ENCODE data around the gene KCNC4.
A peak's percentile ranks its signal among the peaks of the same experiment; 100 is the strongest.

Gene KCNC4

DNA sequence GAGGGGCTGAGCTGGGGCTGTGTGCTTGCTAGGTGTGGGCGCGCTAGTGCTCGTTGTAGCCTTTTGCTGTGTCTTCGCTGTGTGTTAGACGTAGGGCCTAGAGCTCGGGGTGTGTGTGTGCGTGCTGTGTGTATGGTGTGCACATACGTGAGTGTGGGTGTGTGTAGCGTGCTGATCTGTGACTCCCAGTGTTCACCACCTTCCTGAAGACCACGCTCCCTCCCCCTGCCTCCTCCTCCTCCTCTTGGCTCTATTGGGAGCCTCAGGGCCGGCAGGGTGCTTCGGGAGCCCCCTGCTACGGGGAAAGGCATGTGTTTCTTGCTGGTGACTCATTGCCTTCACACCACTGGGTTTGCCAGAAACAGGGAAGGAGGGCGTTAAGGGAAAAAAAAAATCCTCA, 9.4 kb upstream of the KCNC4 start:
- no peak for TF ChIP-seq CTBP1 (IDR thresholded peaks at IDR 0.05; ENCODE audit: borderline replicate concordance)
- no peak for TF ChIP-seq ELF4 (IDR thresholded peaks at IDR 0.05)
- no peak for TF ChIP-seq HDGF (IDR thresholded peaks at IDR 0.05; ENCODE audit: borderline replicate concordance)
- ChIA-PET POLR2A (interaction anchor here (0.9 kb wide), 1 partner anchor 139 kb away, joined by 4 read pairs; the partner anchor contains the start of gene RBM15), CTCF (interaction anchor here (1.0 to 13.6 kb wide), 4 partner anchors 24 to 295 kb away, joined by 3 to 382 read pairs (median 5); no protein-coding TSS in a partner anchor)
- DNase-seq (ENCODE audit: extremely low spot score), result no peak

DNA sequence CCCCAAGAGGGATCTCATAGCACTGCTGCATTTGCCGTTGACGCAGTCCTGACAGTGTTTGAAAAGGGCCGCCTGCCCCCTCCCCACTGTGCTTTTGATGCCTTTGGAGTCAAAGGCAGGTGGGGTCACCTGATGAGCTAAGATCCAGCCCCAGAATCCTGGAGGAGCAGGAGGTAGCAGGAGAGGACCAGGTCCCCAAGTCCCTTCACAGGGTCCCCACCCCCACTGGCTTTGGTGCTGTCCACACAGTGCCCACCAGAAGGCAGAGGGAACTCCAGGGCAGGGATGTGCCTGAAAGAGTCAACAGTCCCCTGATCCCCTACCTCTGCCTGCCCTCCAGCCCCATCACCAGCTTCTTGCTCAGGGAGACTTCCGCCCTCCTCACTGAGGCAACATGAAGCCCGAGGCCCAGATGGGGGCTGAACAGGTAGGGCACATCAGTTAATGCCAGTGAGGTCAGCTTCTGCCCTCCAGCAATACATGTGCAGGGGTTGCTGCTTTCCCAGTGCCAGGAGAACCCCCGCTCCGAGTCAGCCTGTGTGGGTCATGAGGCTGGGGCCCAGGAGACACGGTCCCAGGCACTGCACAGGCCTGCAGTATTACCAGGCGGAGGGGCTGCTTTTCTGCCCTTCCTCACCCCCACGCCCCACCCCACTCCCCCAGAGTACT, 8.8 kb upstream of the KCNC4 start:
- no peak for DNase-seq (ENCODE audit: extremely low spot score)
- TF ChIP-seq TARDBP (IDR thresholded peaks at IDR 0.05) (no peak), CTBP1 (IDR thresholded peaks at IDR 0.05; ENCODE audit: borderline replicate concordance) (no peak), ZNF384 (IDR thresholded peaks at IDR 0.05) (no peak), BHLHE40 (IDR thresholded peaks at IDR 0.05; ENCODE audit: borderline replicate concordance) (no peak), FOXA1 (IDR thresholded peaks at IDR 0.05) (no peak), SUZ12 (IDR thresholded peaks at IDR 0.05) (no peak), SP1 (IDR thresholded peaks at IDR 0.05) (no peak), ELF4 (IDR thresholded peaks at IDR 0.05) (no peak), L3MBTL2 (conservative IDR thresholded peaks at IDR 0.05) (no peak), FOXM1 (IDR thresholded peaks at IDR 0.05; ENCODE audit: borderline replicate concordance) (no peak), FOXK2 (IDR thresholded peaks at IDR 0.05) (no peak), HDGF (IDR thresholded peaks at IDR 0.05; ENCODE audit: borderline replicate concordance) (no peak), ARNT (IDR thresholded peaks at IDR 0.05) (no peak), LEF1 (IDR thresholded peaks at IDR 0.05; ENCODE audit: borderline replicate concordance) (no peak), NFRKB (IDR thresholded peaks at IDR 0.05) (no peak)
- TF ChIP-seq, protein P1, sequence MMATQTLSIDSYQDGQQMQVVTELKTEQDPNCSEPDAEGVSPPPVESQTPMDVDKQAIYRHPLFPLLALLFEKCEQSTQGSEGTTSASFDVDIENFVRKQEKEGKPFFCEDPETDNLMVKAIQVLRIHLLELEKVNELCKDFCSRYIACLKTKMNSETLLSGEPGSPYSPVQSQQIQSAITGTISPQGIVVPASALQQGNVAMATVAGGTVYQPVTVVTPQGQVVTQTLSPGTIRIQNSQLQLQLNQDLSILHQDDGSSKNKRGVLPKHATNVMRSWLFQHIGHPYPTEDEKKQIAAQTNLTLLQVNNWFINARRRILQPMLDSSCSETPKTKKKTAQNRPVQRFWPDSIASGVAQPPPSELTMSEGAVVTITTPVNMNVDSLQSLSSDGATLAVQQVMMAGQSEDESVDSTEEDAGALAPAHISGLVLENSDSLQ (IDR thresholded peaks at IDR 0.05), result no peak
- CTCF ChIA-PET, result interaction anchor here (1.0 to 13.6 kb wide), 5 partner anchors 25 to 295 kb away, joined by 3 to 382 read pairs (median 4); no protein-coding TSS in a partner anchor
- POLR2A ChIA-PET, result interaction anchor here (0.9 kb wide), 1 partner anchor 138 kb away, joined by 4 read pairs; the partner anchor contains the start of gene RBM15

GRCh38 chr1:110203021-110203661, 7.0 kb upstream of the KCNC4 start:
- POLR2A ChIA-PET, result interaction anchor here (1.1 kb wide), 1 partner anchor 136 kb away, joined by 5 read pairs; the partner anchor contains the start of gene RBM15
- CTCF ChIA-PET, result interaction anchor here (0.5 to 13.6 kb wide), 18 partner anchors 10 to 295 kb away, joined by 3 to 382 read pairs (median 4); partner anchors contain the start of gene RBM15
- DNase-seq (ENCODE audit: extremely low spot score), result peak; percentile 75
- no peak for TF ChIP-seq HDGF (IDR thresholded peaks at IDR 0.05; ENCODE audit: borderline replicate concordance)
- no peak for TF ChIP-seq SUZ12 (IDR thresholded peaks at IDR 0.05)
- no peak for TF ChIP-seq ZNF384 (IDR thresholded peaks at IDR 0.05)
- TF ChIP-seq FOXA1 (IDR thresholded peaks at IDR 0.05), result no peak

GRCh38 chr1:110205156-110205555, 5.0 kb upstream of the KCNC4 start:
- ChIA-PET POLR2A (no interaction called here), CTCF (interaction anchor here (0.6 to 13.6 kb wide), 4 partner anchors 110 to 291 kb away, joined by 3 to 382 read pairs (median 23); no protein-coding TSS in a partner anchor)
- no peak for DNase-seq (ENCODE audit: extremely low spot score)
- TF ChIP-seq L3MBTL2 (conservative IDR thresholded peaks at IDR 0.05), result no peak
- no peak for TF ChIP-seq FOXA1 (IDR thresholded peaks at IDR 0.05)
- no peak for TF ChIP-seq SP1 (IDR thresholded peaks at IDR 0.05)
- no peak for TF ChIP-seq ELF4 (IDR thresholded peaks at IDR 0.05)
- TF ChIP-seq ZNF384 (IDR thresholded peaks at IDR 0.05), result no peak
- no peak for TF ChIP-seq SUZ12 (IDR thresholded peaks at IDR 0.05)

DNA sequence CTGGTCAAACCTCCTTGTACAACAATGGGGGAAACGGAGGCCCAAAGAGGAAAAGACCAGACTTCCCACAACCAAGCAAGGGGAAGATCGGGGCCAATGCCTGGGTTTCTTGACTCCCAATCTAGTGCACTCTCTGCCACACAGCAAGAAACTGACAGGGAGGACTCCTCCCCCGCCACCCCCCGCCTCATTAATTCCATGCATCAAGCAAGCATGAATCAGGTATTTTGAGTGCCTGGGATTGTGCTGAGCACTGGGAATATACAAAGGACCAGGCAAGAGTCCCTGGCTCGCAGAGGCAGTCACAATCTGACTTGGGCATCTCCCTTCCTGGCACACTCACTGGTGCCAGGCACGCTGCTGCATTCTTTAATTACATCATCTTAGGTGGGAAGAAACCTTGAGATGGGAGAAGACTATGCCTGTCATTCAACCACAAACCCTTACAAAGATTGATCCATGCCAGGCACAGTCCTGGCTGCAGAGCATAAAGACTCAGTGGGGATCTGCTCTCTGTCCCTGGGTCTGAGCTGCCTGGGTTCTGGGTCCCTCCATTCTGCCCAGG, 4.4 kb upstream of the KCNC4 start:
- no peak for DNase-seq (ENCODE audit: extremely low spot score)
- CTCF ChIA-PET, result interaction anchor here (0.6 to 13.6 kb wide), 6 partner anchors 95 to 290 kb away, joined by 3 to 382 read pairs (median 24); no protein-coding TSS in a partner anchor
- POLR2A ChIA-PET, result no interaction called here
- TF ChIP-seq L3MBTL2 (conservative IDR thresholded peaks at IDR 0.05) (no peak), CTBP1 (IDR thresholded peaks at IDR 0.05; ENCODE audit: borderline replicate concordance) (no peak), NFRKB (IDR thresholded peaks at IDR 0.05) (no peak), TARDBP (IDR thresholded peaks at IDR 0.05) (no peak), ZNF384 (IDR thresholded peaks at IDR 0.05) (no peak), BHLHE40 (IDR thresholded peaks at IDR 0.05; ENCODE audit: borderline replicate concordance) (no peak), FOXM1 (IDR thresholded peaks at IDR 0.05; ENCODE audit: borderline replicate concordance) (no peak), ARNT (IDR thresholded peaks at IDR 0.05) (no peak), ELF4 (IDR thresholded peaks at IDR 0.05) (no peak), FOXA1 (IDR thresholded peaks at IDR 0.05) (no peak), SUZ12 (IDR thresholded peaks at IDR 0.05) (no peak), LEF1 (IDR thresholded peaks at IDR 0.05; ENCODE audit: borderline replicate concordance) (no peak), SP1 (IDR thresholded peaks at IDR 0.05) (no peak), HDGF (IDR thresholded peaks at IDR 0.05; ENCODE audit: borderline replicate concordance) (no peak), FOXK2 (IDR thresholded peaks at IDR 0.05) (no peak)
- TF ChIP-seq, protein P1 (IDR thresholded peaks at IDR 0.05), result no peak

DNA sequence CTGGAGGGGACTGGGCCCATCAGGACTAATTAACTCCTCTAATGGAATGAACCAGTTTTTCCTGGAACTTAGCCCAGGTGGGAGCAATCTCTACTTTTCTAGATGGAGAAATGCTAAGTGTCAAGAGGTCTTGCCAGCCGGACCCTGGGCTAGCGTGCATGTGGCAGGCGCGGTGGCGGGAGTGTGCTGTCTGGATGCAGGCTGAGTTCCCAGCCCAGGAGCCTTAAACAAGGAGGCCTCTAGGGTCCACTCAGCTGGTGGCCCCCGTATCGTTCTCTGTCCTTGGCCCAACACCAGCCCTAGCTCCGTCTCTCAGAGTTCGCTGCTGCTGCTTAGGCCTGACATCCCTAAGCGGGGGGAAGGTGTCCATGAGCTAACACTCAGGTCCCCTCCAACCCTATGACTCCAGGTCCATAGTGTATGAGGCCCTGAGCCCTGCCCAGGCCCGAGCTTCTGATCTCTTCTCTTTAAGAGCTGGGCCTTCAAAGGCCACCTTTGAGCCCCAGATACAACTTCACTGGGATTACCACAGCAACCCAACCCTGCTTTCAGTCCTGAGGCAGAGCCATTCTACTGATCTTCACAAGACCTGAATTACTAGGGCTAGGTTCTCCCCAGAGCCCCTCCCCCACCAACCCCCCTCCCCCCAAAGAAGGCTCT, 3.7 kb upstream of the KCNC4 start:
- DNase-seq (ENCODE audit: extremely low spot score), result no peak
- ChIA-PET CTCF (interaction anchor here (1.1 to 13.6 kb wide), 7 partner anchors 10 to 290 kb away, joined by 3 to 382 read pairs (median 30); no protein-coding TSS in a partner anchor), POLR2A (interaction anchor here (2.2 kb wide), 1 partner anchor 132 kb away, joined by 14 read pairs; the partner anchor contains the start of gene RBM15)
- no peak for TF ChIP-seq HDGF (IDR thresholded peaks at IDR 0.05; ENCODE audit: borderline replicate concordance)
- TF ChIP-seq ARNT (IDR thresholded peaks at IDR 0.05), result no peak
- no peak for TF ChIP-seq FOXM1 (IDR thresholded peaks at IDR 0.05; ENCODE audit: borderline replicate concordance)
- TF ChIP-seq SP1 (IDR thresholded peaks at IDR 0.05), result no peak
- TF ChIP-seq CTBP1 (IDR thresholded peaks at IDR 0.05; ENCODE audit: borderline replicate concordance), result no peak
- TF ChIP-seq NFRKB (IDR thresholded peaks at IDR 0.05), result no peak
- TF ChIP-seq BHLHE40 (IDR thresholded peaks at IDR 0.05; ENCODE audit: borderline replicate concordance), result no peak
- no peak for TF ChIP-seq ELF4 (IDR thresholded peaks at IDR 0.05)
- TF ChIP-seq, protein P1 (IDR thresholded peaks at IDR 0.05), result no peak
- TF ChIP-seq LEF1 (IDR thresholded peaks at IDR 0.05; ENCODE audit: borderline replicate concordance), result no peak
- no peak for TF ChIP-seq L3MBTL2 (conservative IDR thresholded peaks at IDR 0.05)
